GM21786 (cell line): ENCODE data around the gene TGFB2.

Source experiments
- ATAC-seq: cut with Tn5 transposase; IDR thresholded peaks from one replicate; pipeline ENCODE4 v1.9.1; 2021; ENCODE audit not compliant: unreplicated experiment

TGFB2 gene

GRCh38 chr1:218481116-218481775, 136.1 kb downstream of the TGFB2 start:
- ATAC-seq, result no peak

GRCh38 chr1:218482683-218483082, 137.5 kb downstream of the TGFB2 start:
- no peak for ATAC-seq

DNA sequence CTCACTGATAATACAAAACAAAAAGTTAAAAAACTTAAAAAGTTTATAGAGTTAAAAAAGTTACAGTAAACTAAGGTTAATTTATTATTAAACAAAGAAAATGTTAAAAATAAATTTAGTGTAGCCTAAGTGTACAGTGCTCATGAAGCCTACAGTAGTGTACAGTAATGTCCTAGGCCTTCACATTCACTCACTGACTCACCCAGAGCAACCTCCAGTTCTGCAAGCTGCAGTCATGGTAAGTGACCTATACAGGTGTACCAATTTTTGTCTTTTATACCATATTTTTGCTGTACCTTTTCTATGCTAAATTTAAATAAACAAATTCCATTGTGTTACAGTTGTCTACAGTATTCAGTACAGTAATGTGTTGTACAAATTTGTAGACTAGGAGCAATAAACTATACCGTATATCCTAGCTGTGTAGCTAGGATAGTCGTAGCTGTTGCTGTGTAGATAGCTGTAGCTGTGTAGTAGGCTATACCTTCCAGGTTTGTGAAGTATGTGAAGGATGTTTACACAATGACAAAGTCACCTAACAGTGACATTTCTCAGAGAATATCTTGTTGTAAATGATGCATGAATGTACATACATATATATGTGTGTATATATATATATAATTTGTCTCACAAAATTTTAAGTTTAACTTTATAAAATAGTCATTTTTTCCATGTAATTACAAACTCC, 140.2 kb downstream of the TGFB2 start:
- no peak for ATAC-seq

DNA sequence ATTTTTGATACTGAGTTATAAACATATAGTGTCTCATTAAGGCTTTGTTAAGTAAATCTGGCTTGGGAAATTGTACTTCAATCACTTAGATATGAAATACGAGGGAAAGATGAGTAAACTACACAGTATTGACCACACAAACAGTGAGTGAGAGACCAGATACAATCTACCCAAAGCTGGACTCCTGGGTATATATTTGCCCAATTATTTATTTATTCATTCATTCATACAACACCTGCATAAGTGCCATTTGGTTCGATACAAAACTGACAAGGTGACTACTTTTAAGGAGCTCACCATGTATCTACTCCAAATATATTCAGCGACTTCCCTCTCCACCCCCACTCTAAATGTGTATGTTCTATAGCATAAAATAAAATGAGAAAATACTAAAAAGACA, 143.4 kb downstream of the TGFB2 start:
- no peak for ATAC-seq

- ATAC-seq, result no peak
Observed at GRCh38 chr1:218488986-218489385, 143.8 kb downstream of the TGFB2 start.

- ATAC-seq, result no peak
Observed at GRCh38 chr1:218490406-218490922, 145.3 kb downstream of the TGFB2 start.

DNA sequence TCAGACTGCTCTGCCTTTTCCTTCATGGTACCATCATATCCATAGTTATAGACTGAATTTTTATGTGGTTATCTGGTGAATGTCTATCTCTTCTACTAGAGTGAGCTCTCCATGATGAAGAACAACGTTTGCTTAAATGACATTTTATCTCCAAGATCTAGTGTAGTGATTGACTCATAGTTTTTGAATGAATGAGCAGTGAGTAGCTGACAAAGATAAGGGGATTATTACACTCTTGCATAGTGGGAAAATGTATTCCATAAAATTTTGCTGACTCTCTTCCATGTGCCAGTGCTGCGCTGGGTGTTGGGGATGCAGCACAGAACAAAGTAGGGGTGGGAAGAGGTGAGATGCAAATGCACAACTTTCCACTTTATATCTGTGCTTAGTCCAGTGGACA, 147.7 kb downstream of the TGFB2 start:
- ATAC-seq, result no peak

GRCh38 chr1:218493986-218494385, 148.8 kb downstream of the TGFB2 start:
- no peak for ATAC-seq
